GM12878 (cell line): ENCODE measurements around the gene MCC. TPM values are rescaled to one million over a fixed set of nuclear protein-coding genes. Genes with fewer than 3 reads are reported as not detected.

Experiments used
- ATAC-seq: fragments of 200-7000 bp; cut with Tn5 transposase; 3 replicates; pipeline ENCODE4 v1.9.1; 2020; ENCODE audit warnings: mild to moderate bottlenecking, moderate library complexity
- BruUV-seq: library from RNA; stranded (reverse); fragments of 400-500 nt; replicated peaks from 2 replicates; lab custom pipeline; 2021; lab: Mats Ljungman, UMichigan
- CTCF ChIA-PET: fragments of 300-600 bp; sonication (Branson Sonifier 250); formaldehyde crosslinking; extraction: SDS; loops from one replicate; lab custom pipeline; 2021; ENCODE audit warnings: inconsistent platforms; lab: Yijun Ruan, JAX
- POLR2A ChIA-PET: fragments of 350-600 bp; formaldehyde crosslinking; extraction: SDS; loops from one replicate; lab custom pipeline; 2021; ENCODE audit warnings: inconsistent platforms; lab: Charles Lee
- RAD21 ChIA-PET: fragments of 300-600 bp; sonication (Branson Sonifier 250); formaldehyde crosslinking; loops from one replicate; lab custom pipeline; 2023; ENCODE audit warnings: antibody characterized with exemption; ENCODE audit not compliant: unreplicated experiment; lab: Charles Lee
- SMC1A ChIA-PET: fragments of 300-600 bp; sonication (Branson Sonifier 250); formaldehyde crosslinking; loops from one replicate; lab custom pipeline; 2023; ENCODE audit not compliant: unreplicated experiment, uncharacterized antibody; lab: Charles Lee
- DNase-seq: peaks from one replicate; pipeline ENCODE4 v3.0.0-alpha.2; 2011; ENCODE audit warnings: low read depth, low spot score
- FAIRE-seq: peaks from 3 replicates; lab custom pipeline; 2011; peaks lifted over from hg19 to GRCh38; lab: Jason Lieb, UNC
- H2AFZ ChIP-seq: 2 replicates; pipeline ENCODE4 v1.6.0; 2011; ENCODE audit warnings: low read depth, low read length, control low read depth; ENCODE audit not compliant: control insufficient read depth
- H3K27ac ChIP-seq: 2 replicates; pipeline ENCODE4 v1.5.1; 2011; ENCODE audit warnings: control low read depth; ENCODE audit not compliant: control insufficient read depth, insufficient read depth
- H3K27me3 ChIP-seq, 2 experiments: replicated peaks in 1 of 2; 2 replicates each; pipeline versions ENCODE4 v1.6.0 to v1.6.1; 2011; ENCODE audit warnings: low read length in 1 of 2; ENCODE audit not compliant: control insufficient read depth in 2 of 2, insufficient read depth in 2 of 2
- H3K36me3 ChIP-seq, 2 experiments: 2 replicates each; pipeline ENCODE4 v1.5.1; 2011; ENCODE audit warnings: low read length in 1 of 2; ENCODE audit not compliant: control insufficient read depth in 2 of 2, insufficient read depth in 2 of 2
- H3K4me1 ChIP-seq: 2 replicates; pipeline ENCODE4 v1.6.1; 2011; ENCODE audit warnings: mild to moderate bottlenecking, low read length, moderate library complexity, mixed read lengths; ENCODE audit not compliant: control insufficient read depth, insufficient read depth
- H3K4me2 ChIP-seq: 2 replicates; pipeline ENCODE4 v1.6.0; 2011; ENCODE audit warnings: control low read depth; ENCODE audit not compliant: control insufficient read depth, insufficient read depth
- H3K4me3 ChIP-seq: fragments of 200-600 bp; sonication (generic); 2 replicates; pipeline ENCODE4 v1.5.1; 2016
- H3K79me2 ChIP-seq: 2 replicates; pipeline ENCODE4 v1.6.0; 2011; ENCODE audit warnings: low read length; ENCODE audit not compliant: control insufficient read depth, insufficient read depth
- H3K9ac ChIP-seq: 2 replicates; pipeline ENCODE4 v1.8.0; 2011; ENCODE audit warnings: low read length, control low read depth, mixed read lengths; ENCODE audit not compliant: control insufficient read depth, insufficient read depth
- H3K9me3 ChIP-seq: replicated peaks from 3 replicates; pipeline ENCODE4 v1.5.1; 2011; ENCODE audit warnings: mild to moderate bottlenecking, low read length; ENCODE audit not compliant: control insufficient read depth, insufficient read depth
- H4K20me1 ChIP-seq: 2 replicates; pipeline ENCODE4 v1.6.0; 2011; ENCODE audit not compliant: control insufficient read depth, insufficient read depth
- BHLHE40 ChIP-seq, 2 experiments: fragments of 450-650 bp in 1 of 2; IDR thresholded peaks; 2 replicates each; pipeline ENCODE4 v1.6.1; 2011 to 2017; ENCODE audit warnings: low read depth in 2 of 2, borderline replicate concordance in 1 of 2, improper control_type of control experiment in 1 of 2, low read length in 1 of 2, mild to moderate bottlenecking in 1 of 2
- GABPA ChIP-seq: IDR thresholded peaks from 2 replicates; pipeline ENCODE4 v1.6.1; 2014; ENCODE audit warnings: antibody characterized with exemption, low read depth, mild to moderate bottlenecking, inconsistent platforms
- IRF4 ChIP-seq: IDR thresholded peaks from 2 replicates; pipeline ENCODE4 v1.6.1; 2011; ENCODE audit warnings: low read depth, low read length
- RB1 ChIP-seq: fragments of 450-650 bp; formaldehyde crosslinking; IDR thresholded peaks from 2 replicates; pipeline ENCODE4 v1.6.1; 2017; ENCODE audit warnings: mild to moderate bottlenecking, borderline replicate concordance
- RUNX3 ChIP-seq: IDR thresholded peaks from 2 replicates; pipeline ENCODE4 v1.6.1; 2012; ENCODE audit warnings: low read length, inconsistent platforms
- SMAD1 ChIP-seq: fragments of 450-650 bp; IDR thresholded peaks from 2 replicates; pipeline ENCODE4 v1.6.1; 2018; ENCODE audit warnings: mild to moderate bottlenecking, low read depth; ENCODE audit not compliant: partially characterized antibody
- SMC3 ChIP-seq: IDR thresholded peaks from 2 replicates; pipeline ENCODE4 v1.6.1; 2011; ENCODE audit warnings: low read length, improper control_type of control experiment, borderline replicate concordance
- SREBF2 ChIP-seq: IDR thresholded peaks from 2 replicates; pipeline ENCODE4 v1.6.1; 2012; ENCODE audit warnings: mild to moderate bottlenecking, low read length
- SRF ChIP-seq, 2 experiments: IDR thresholded peaks; 2 replicates each; pipeline ENCODE4 v1.6.1; 2011; ENCODE audit warnings: low read depth in 2 of 2, low read length in 2 of 2, mild to moderate bottlenecking in 1 of 2, moderate library complexity in 1 of 2
- STAT1 ChIP-seq: fragments of 450-650 bp; conservative IDR thresholded peaks from 2 replicates; pipeline ENCODE4 v1.6.1; 2014; ENCODE audit warnings: antibody characterized with exemption, mild to moderate bottlenecking
- STAT3 ChIP-seq: IDR thresholded peaks from 2 replicates; pipeline ENCODE4 v1.6.1; 2011; ENCODE audit warnings: low read depth, low read length, improper control_type of control experiment
- TCF3 ChIP-seq: IDR thresholded peaks from 2 replicates; pipeline ENCODE4 v1.6.1; 2012; ENCODE audit warnings: low read depth, mild to moderate bottlenecking, low read length, borderline replicate concordance; ENCODE audit not compliant: insufficient read depth
- YBX1 ChIP-seq: fragments of 450-650 bp; IDR thresholded peaks from 2 replicates; pipeline ENCODE4 v1.6.1; 2016; ENCODE audit warnings: antibody characterized with exemption
- ZSCAN29 ChIP-seq: fragments of 450-650 bp; IDR thresholded peaks from 2 replicates; pipeline ENCODE4 v1.6.1; 2017; ENCODE audit warnings: mild to moderate bottlenecking, moderate library complexity
- WGBS: methylation state at CpG from one replicate; pipeline ENCODE4 v1.1.6; 2016; ENCODE audit warnings: low lambda C conversion rate; ENCODE audit not compliant: insufficient replicate concordance, insufficient coverage; ENCODE audit errors: missing lambda C conversion rate; 5-methylcytosine and 5-hydroxymethylcytosine counted together
- in situ Hi-C: fragments of 300-500 bp; cut with MboI; formaldehyde crosslinking; loops from 9 replicates; pipeline ENCODE4 v1.14.3; 2018; ENCODE audit warnings: mixed read lengths
- intact Hi-C: fragments of 100-400 bp; cut with micrococcal nuclease; formaldehyde crosslinking; loops from one replicate; pipeline ENCODE4 v1.14.2; 2022; ENCODE audit not compliant: unreplicated experiment
- polyA plus RNA-seq, 11 experiments: library from polyadenylated mRNA; depleted of rRNA in 4 of 11; unstranded in 6 of 11; stranded (reverse) in 5 of 11; fragments of >200 nt; fragmentation: Nextera tagmentation in 4 of 11; fragmentation: Illumina TruSeq in 1 of 11; extraction: Ambion mirVana in 4 of 11; extraction: Trizol in 1 of 11; gene quantifications; 1 replicate in 1 of 11; 2 replicates in 10 of 11; pipeline versions ENCODE4 v1.2.1 to v1.2.3, GENCODE V29; 2011 to 2016; ENCODE audit warnings: inconsistent platforms in 2 of 11, missing spikeins in 2 of 11, low read depth in 1 of 11
- total RNA-seq, 4 experiments: library from RNA; depleted of rRNA in 3 of 4; stranded (reverse); fragments of >200 nt in 3 of 4; fragmentation: Illumina TruSeq in 1 of 4; extraction: Trizol in 1 of 4; gene quantifications; 2 replicates each; pipeline versions ENCODE4 v1.2.1 to v1.2.3, GENCODE V29; 2013 to 2021
- TF ChIP-seq, protein P1 (sequence below): fragments of 450-650 bp; IDR thresholded peaks from 2 replicates; pipeline ENCODE4 v1.6.1; 2016; ENCODE audit warnings: mild to moderate bottlenecking
- TF ChIP-seq, protein P2 (sequence below): IDR thresholded peaks from 2 replicates; pipeline ENCODE4 v1.6.1; 2012; ENCODE audit warnings: low read depth, low read length, improper control_type of control experiment
- TF ChIP-seq, protein P3 (sequence below): IDR thresholded peaks from 2 replicates; pipeline ENCODE4 v1.6.1; 2012; ENCODE audit warnings: low read length, inconsistent platforms
- TF ChIP-seq, protein P4 (sequence below): IDR thresholded peaks from 2 replicates; pipeline ENCODE4 v1.6.1; 2011; ENCODE audit warnings: low read depth, mild to moderate bottlenecking, low read length, moderate library complexity, borderline replicate concordance; ENCODE audit errors: extremely low read depth

The MCC gene
- total and polyA plus RNA-seq, 10 of the 15 experiments (the other 5 are each of a cell fraction or from before 2014, with no cell fraction given) = 0.03 to 0.86 (median 0.16) TPM

DNA sequence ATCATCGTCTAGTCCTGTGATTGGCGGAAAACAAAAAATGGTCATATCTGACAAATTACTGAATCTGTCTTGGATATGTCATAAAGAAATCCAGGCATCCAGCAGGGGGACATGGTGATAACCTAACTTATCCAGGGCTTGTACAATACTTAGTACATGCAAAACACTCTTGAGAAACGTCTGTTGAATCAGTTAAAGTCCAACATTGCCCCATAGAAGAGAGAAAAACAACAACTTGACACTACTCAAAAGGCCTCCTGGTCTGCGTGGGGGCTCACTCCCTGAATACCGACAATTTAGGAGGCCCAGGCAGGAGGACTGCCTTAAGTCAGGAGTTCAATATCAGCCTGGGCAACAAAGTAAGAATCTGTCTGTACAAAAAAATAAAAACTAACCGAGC is 294.1 kb downstream of the MCC start:
- TF ChIP-seq SMAD1 (no peak), ZSCAN29 (no peak), RUNX3 (no peak), TCF3 (no peak), SRF (IDR thresholded peaks at IDR 0.05; ENCODE audit: low read depth in 2 of 2, low read length in 2 of 2) (no peak), BHLHE40 (IDR thresholded peaks at IDR 0.05; ENCODE audit: borderline replicate concordance in 1 of 2, low read depth in 2 of 2, low read length in 1 of 2) (no peak), YBX1 (no peak), STAT1 (no peak), IRF4 (no peak), SREBF2 (no peak), RB1 (no peak), STAT3 (no peak), GABPA (no peak), SMC3 (no peak)
- TF ChIP-seq, protein P1, sequence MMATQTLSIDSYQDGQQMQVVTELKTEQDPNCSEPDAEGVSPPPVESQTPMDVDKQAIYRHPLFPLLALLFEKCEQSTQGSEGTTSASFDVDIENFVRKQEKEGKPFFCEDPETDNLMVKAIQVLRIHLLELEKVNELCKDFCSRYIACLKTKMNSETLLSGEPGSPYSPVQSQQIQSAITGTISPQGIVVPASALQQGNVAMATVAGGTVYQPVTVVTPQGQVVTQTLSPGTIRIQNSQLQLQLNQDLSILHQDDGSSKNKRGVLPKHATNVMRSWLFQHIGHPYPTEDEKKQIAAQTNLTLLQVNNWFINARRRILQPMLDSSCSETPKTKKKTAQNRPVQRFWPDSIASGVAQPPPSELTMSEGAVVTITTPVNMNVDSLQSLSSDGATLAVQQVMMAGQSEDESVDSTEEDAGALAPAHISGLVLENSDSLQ = no peak
- TF ChIP-seq, protein P2, sequence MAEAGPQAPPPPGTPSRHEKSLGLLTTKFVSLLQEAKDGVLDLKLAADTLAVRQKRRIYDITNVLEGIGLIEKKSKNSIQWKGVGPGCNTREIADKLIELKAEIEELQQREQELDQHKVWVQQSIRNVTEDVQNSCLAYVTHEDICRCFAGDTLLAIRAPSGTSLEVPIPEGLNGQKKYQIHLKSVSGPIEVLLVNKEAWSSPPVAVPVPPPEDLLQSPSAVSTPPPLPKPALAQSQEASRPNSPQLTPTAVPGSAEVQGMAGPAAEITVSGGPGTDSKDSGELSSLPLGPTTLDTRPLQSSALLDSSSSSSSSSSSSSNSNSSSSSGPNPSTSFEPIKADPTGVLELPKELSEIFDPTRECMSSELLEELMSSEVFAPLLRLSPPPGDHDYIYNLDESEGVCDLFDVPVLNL = no peak
- TF ChIP-seq, protein P3, sequence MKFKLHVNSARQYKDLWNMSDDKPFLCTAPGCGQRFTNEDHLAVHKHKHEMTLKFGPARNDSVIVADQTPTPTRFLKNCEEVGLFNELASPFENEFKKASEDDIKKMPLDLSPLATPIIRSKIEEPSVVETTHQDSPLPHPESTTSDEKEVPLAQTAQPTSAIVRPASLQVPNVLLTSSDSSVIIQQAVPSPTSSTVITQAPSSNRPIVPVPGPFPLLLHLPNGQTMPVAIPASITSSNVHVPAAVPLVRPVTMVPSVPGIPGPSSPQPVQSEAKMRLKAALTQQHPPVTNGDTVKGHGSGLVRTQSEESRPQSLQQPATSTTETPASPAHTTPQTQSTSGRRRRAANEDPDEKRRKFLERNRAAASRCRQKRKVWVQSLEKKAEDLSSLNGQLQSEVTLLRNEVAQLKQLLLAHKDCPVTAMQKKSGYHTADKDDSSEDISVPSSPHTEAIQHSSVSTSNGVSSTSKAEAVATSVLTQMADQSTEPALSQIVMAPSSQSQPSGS = no peak
- TF ChIP-seq, protein P4, sequence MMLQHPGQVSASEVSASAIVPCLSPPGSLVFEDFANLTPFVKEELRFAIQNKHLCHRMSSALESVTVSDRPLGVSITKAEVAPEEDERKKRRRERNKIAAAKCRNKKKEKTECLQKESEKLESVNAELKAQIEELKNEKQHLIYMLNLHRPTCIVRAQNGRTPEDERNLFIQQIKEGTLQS = no peak
- TF ChIP-seq, all 136 proteins: peak for 0
- Histone ChIP-seq H3K4me3 (no peak overlapping the region), H4K20me1 (no peaks in the 10 kb centered on the region), H3K36me3 (no peaks in the 10 kb centered on the region), H3K4me2 (no peak overlapping the region), H3K9ac (no peak overlapping the region), H3K79me2 (no peaks in the 10 kb centered on the region), H2AFZ (no peak overlapping the region), H3K27me3 (no peaks in the 10 kb centered on the region), H3K9me3 (no peaks in the 10 kb centered on the region; the same call in 2 of the 3 replicates), H3K27ac (no peak overlapping the region), H3K4me1 (no peaks in the 10 kb centered on the region)
- no peak for DNase-seq
- ChIA-PET RAD21 (no interaction called here), SMC1A (no interaction called here), CTCF (no interaction called here), POLR2A (interaction anchor here (0.6 kb wide), 1 partner anchor 359 kb away, joined by 7 read pairs; no protein-coding TSS in a partner anchor)
- WGBS = 52% methylated on average over 6 of the region's 6 CpGs
- in situ Hi-C loops = no loop called here
- FAIRE-seq = no peak
- BruUV-seq = no TSS peak
- no peak for ATAC-seq
- intact Hi-C loops = no loop called here
